HepG2 (cell line): ENCODE data around the gene TNS1. TPM values are rescaled to one million over a fixed set of nuclear protein-coding genes. Genes with fewer than 3 reads are reported as not detected.

Experiments
- ATAC-seq: fragments of 200-7000 bp; cut with Tn5 transposase; 3 replicates; pipeline ENCODE4 v1.9.1; 2020; ENCODE audit warnings: mild to moderate bottlenecking, moderate library complexity
- BruUV-seq: library from RNA; stranded (reverse); fragments of 400-500 nt; replicated peaks from 2 replicates; lab custom pipeline; 2021; lab: Mats Ljungman, UMichigan
- CTCF ChIA-PET: fragments of 300-600 bp; formaldehyde crosslinking; extraction: SDS; loops from one replicate; lab custom pipeline; 2021; ENCODE audit warnings: low total read pairs, inconsistent platforms, low intra/inter-chr PET ratio; lab: Yijun Ruan, JAX
- POLR2A ChIA-PET: fragments of 350-600 bp; sonication (Branson Sonifier 250); formaldehyde crosslinking; loops from one replicate; lab custom pipeline; 2020; ENCODE audit warnings: antibody characterized with exemption, inconsistent platforms; lab: Yijun Ruan, JAX
- DNase-seq: peaks from one replicate; pipeline ENCODE4 v3.0.0-alpha.2; 2015; ENCODE audit warnings: low spot score
- FAIRE-seq: peaks from 3 replicates; lab custom pipeline; 2011; peaks lifted over from hg19 to GRCh38; lab: Jason Lieb, UNC
- H2AFZ ChIP-seq: one replicate; pipeline ENCODE4 v1.6.1; 2011; ENCODE audit warnings: low read length, inconsistent platforms
- H3K27ac ChIP-seq: fragments of 300-600 bp; 3 replicates; pipeline ENCODE4 v1.8.0; 2011; ENCODE audit warnings: mixed run types, mild to moderate bottlenecking, mixed read lengths, low read length, inconsistent platforms; ENCODE audit not compliant: insufficient read depth; ENCODE audit errors: extremely low read length
- H3K27me3 ChIP-seq, 2 experiments: fragments of 200-600 bp in 1 of 2; 2 replicates in 1 of 2; 3 replicates in 1 of 2; pipeline versions ENCODE4 v1.6.0 to v1.8.0; 2011; ENCODE audit warnings: low read length in 2 of 2, mild to moderate bottlenecking in 2 of 2, moderate library complexity in 2 of 2, inconsistent platforms in 1 of 2; ENCODE audit not compliant: insufficient read depth in 2 of 2, control insufficient read depth in 1 of 2
- H3K36me3 ChIP-seq, 2 experiments: fragments of 200-600 bp in 1 of 2; replicated peaks in 1 of 2; 2 replicates in 1 of 2; 3 replicates in 1 of 2; pipeline versions ENCODE4 v1.5.1 to v1.8.0; 2011; ENCODE audit warnings: low read length in 2 of 2, inconsistent platforms in 1 of 2; ENCODE audit not compliant: insufficient read depth in 2 of 2, control insufficient read depth in 1 of 2
- H3K4me1 ChIP-seq: 2 replicates; pipeline ENCODE4 v1.5.1; 2012; ENCODE audit warnings: low read length, inconsistent platforms; ENCODE audit not compliant: insufficient read depth
- H3K4me2 ChIP-seq: 2 replicates; pipeline ENCODE4 v1.6.0; 2011; ENCODE audit warnings: low read depth, low read length, inconsistent platforms
- H3K4me3 ChIP-seq, 3 experiments: fragments of 200-600 bp in 1 of 3; sonication (generic), shearing (Covaris generic) in 1 of 3; replicated peaks in 1 of 3; 2 replicates each; pipeline ENCODE4 v1.5.1; 2011 to 2016; ENCODE audit warnings: low read length in 3 of 3, inconsistent platforms in 2 of 3, low read depth in 2 of 3, mild to moderate bottlenecking in 2 of 3, control low read depth in 1 of 3, mixed read lengths in 1 of 3; ENCODE audit not compliant: insufficient read depth in 1 of 3
- H3K79me2 ChIP-seq: one replicate; pipeline ENCODE4 v1.6.1; 2011; ENCODE audit warnings: low read length, inconsistent platforms; ENCODE audit not compliant: insufficient read depth
- H3K9ac ChIP-seq: 2 replicates; pipeline ENCODE4 v1.6.0; 2011; ENCODE audit warnings: mild to moderate bottlenecking, low read depth, low read length, inconsistent platforms; ENCODE audit not compliant: insufficient read depth
- H3K9me3 ChIP-seq: 2 replicates; pipeline ENCODE4 v1.5.1; 2012; ENCODE audit warnings: mild to moderate bottlenecking, low read length
- H4K20me1 ChIP-seq: 2 replicates; pipeline ENCODE4 v1.6.0; 2011; ENCODE audit warnings: inconsistent platforms, mild to moderate bottlenecking, low read length, moderate library complexity; ENCODE audit not compliant: insufficient read depth
- EED ChIP-seq: sonication (generic); formaldehyde crosslinking; IDR thresholded peaks from 2 replicates; pipeline ENCODE4 v1.5.0; 2020; ENCODE audit warnings: mild to moderate bottlenecking, missing genetic modification reagents
- HHEX ChIP-seq: IDR thresholded peaks from 2 replicates; pipeline ENCODE4 v1.6.1; 2016; ENCODE audit warnings: control low read depth
- HNRNPK ChIP-seq: fragments of 200-400 bp; formaldehyde crosslinking; IDR thresholded peaks from 2 replicates; pipeline ENCODE4 v1.6.1; 2018; ENCODE audit warnings: low read length, low read depth, moderate library complexity, mild to moderate bottlenecking; ENCODE audit not compliant: poor library complexity, severe bottlenecking
- KDM2A ChIP-seq: sonication (generic); formaldehyde crosslinking; IDR thresholded peaks from 2 replicates; pipeline ENCODE4 v1.4.0; 2020; ENCODE audit warnings: low read depth, missing genetic modification reagents, borderline replicate concordance
- MTA1 ChIP-seq: sonication (generic); formaldehyde crosslinking; IDR thresholded peaks from 2 replicates; pipeline ENCODE4 v1.4.0; 2020; ENCODE audit warnings: missing genetic modification reagents, mild to moderate bottlenecking, borderline replicate concordance
- NR1H2 ChIP-seq: sonication (generic); formaldehyde crosslinking; IDR thresholded peaks from 2 replicates; pipeline ENCODE4 v1.8.1; 2022; ENCODE audit warnings: low read depth, missing genetic modification reagents, borderline replicate concordance
- PAF1 ChIP-seq: IDR thresholded peaks from 2 replicates; pipeline ENCODE4 v1.6.1; 2016; ENCODE audit warnings: missing genetic modification reagents, missing compliant biosample characterization
- PCBP1 ChIP-seq: fragments of 200-400 bp; formaldehyde crosslinking; IDR thresholded peaks from 2 replicates; pipeline ENCODE4 v1.6.1; 2017; ENCODE audit warnings: mild to moderate bottlenecking, low read depth, low read length, borderline replicate concordance
- REXO4 ChIP-seq: sonication (generic); formaldehyde crosslinking; IDR thresholded peaks from 2 replicates; pipeline ENCODE4 v1.8.0; 2022; ENCODE audit warnings: missing genetic modification reagents, mild to moderate bottlenecking, borderline replicate concordance
- RXRA ChIP-seq: sonication (generic); formaldehyde crosslinking; IDR thresholded peaks from 2 replicates; pipeline ENCODE4 v1.5.1; 2020; ENCODE audit warnings: missing genetic modification reagents
- SALL2 ChIP-seq: sonication (generic); formaldehyde crosslinking; IDR thresholded peaks from 2 replicates; pipeline ENCODE4 v1.8.1; 2023; ENCODE audit warnings: mild to moderate bottlenecking, missing genetic modification reagents, inconsistent platforms
- SNRNP70 ChIP-seq: fragments of 200-400 bp; formaldehyde crosslinking; IDR thresholded peaks from 2 replicates; pipeline ENCODE4 v1.6.1; 2017; ENCODE audit warnings: mild to moderate bottlenecking, low read depth, low read length, moderate library complexity
- ZBTB46 ChIP-seq: sonication (generic); formaldehyde crosslinking; IDR thresholded peaks from 2 replicates; pipeline ENCODE4 v1.4.0; 2020; ENCODE audit warnings: mild to moderate bottlenecking, missing genetic modification reagents, borderline replicate concordance
- ZFP1 ChIP-seq: IDR thresholded peaks from 2 replicates; pipeline ENCODE4 v1.6.1; 2016
- ZNF101 ChIP-seq: sonication (generic); formaldehyde crosslinking; IDR thresholded peaks from 2 replicates; pipeline ENCODE4 v1.4.0; 2020; ENCODE audit warnings: mild to moderate bottlenecking, low read depth, missing genetic modification reagents, borderline replicate concordance
- ZNF12 ChIP-seq: sonication (generic); formaldehyde crosslinking; IDR thresholded peaks from 2 replicates; pipeline ENCODE4 v1.5.0; 2020; ENCODE audit warnings: missing genetic modification reagents
- ZNF678 ChIP-seq: sonication (generic); formaldehyde crosslinking; IDR thresholded peaks from 2 replicates; pipeline ENCODE4 v1.4.0; 2020; ENCODE audit warnings: mild to moderate bottlenecking, missing genetic modification reagents
- ZNF691 ChIP-seq: sonication (generic); formaldehyde crosslinking; IDR thresholded peaks from 2 replicates; pipeline ENCODE4 v1.4.0; 2020; ENCODE audit warnings: missing genetic modification reagents, low read depth, mild to moderate bottlenecking, borderline replicate concordance
- WGBS: methylation state at CpG from one replicate; pipeline ENCODE4 v1.1.6; 2017; ENCODE audit warnings: low lambda C conversion rate; 5-methylcytosine and 5-hydroxymethylcytosine counted together
- in situ Hi-C: cut with HindIII; loops from 2 replicates; pipeline ENCODE4 v1.10.0; 2017; ENCODE audit warnings: low pct_unique_long_range_greater_than_20kb; ENCODE audit not compliant: extremely low pct_ligation_motif_present
- intact Hi-C: fragments of 100-400 bp; cut with micrococcal nuclease; formaldehyde crosslinking; loops from one replicate; pipeline ENCODE4 v1.10.0; 2022; ENCODE audit not compliant: unreplicated experiment
- polyA plus RNA-seq, 8 experiments: library from polyadenylated mRNA; depleted of rRNA in 3 of 8; stranded (reverse) in 7 of 8; unstranded in 1 of 8; fragments of >200 nt; fragmentation: Illumina TruSeq in 4 of 8; extraction: Trizol in 4 of 8; gene quantifications; 2 replicates each; pipeline versions ENCODE4 v1.2.1 to v1.2.3, GENCODE V29; 2011 to 2016; ENCODE audit warnings: low read depth in 4 of 8, missing spikeins in 1 of 8, mixed read lengths in 1 of 8; ENCODE audit not compliant: insufficient read depth in 1 of 8
- total RNA-seq, 5 experiments: library from RNA; depleted of rRNA; stranded (reverse); fragments of >200 nt; fragmentation: Illumina TruSeq; extraction: Trizol; gene quantifications; 2 replicates each; pipeline ENCODE4 v1.2.3, GENCODE V29; 2016; ENCODE audit warnings: low read depth in 1 of 5
- TF ChIP-seq, protein P1 (sequence below): sonication (generic); formaldehyde crosslinking; IDR thresholded peaks from 2 replicates; pipeline ENCODE4 v1.8.0; 2022; ENCODE audit warnings: mild to moderate bottlenecking, missing genetic modification reagents, borderline replicate concordance

Gene TNS1
- total and polyA plus RNA-seq, 2 of the 13 experiments (the other 11 are each of a cell fraction or from before 2014, with no cell fraction given), result 1.9 to 118 TPM

DNA sequence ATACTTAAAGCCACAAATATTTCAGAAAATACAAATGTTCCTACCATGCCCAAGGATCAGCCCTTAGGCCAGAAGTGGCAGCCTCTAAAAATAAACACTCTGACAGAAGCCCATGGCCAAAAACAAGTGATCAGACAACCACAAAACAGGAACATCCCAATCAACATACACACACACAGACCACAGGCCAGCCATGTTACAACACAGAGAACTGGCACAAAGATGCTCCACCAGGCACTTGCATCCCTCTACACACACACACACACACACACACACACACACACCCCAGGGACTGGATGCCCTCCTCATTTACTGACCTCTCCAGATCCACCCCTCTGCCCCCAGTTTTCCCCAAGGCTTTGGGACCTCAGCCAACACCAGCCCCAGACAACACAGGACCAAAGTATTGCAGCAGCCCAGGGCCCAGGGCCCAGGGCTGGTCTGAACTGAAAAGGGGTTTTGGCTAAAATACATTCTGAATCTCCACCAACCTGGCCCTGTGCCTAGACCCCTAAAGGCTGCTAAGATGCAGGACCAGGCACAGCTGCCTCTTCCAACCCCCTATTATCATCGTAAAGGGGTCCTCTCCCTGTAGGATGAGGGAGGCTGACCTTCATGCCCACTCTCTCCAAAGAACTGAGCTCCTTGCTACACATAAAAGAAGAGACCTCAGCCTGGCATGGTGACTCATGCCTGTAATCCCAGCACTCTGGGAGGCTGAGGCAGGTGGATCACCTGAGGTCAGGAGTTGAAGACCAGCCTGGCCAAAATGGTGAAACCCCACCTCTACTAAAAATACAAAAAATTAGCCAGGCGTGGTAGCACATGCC lies 151.4 kb downstream of the TNS1 start:
- Histone ChIP-seq H3K9ac (no peak overlapping the region), H4K20me1 (peaks cover 36% of the 10 kb centered on the region; the same call in 1 of the 2 replicates), H3K4me3 (no peak overlapping the region), H3K27me3 (no peaks in the 10 kb centered on the region), H2AFZ (no peak overlapping the region), H3K4me2 (no peak overlapping the region), H3K36me3 (peaks cover 16 to 20% of the 10 kb centered on the region in 2 experiments), H3K9me3 (peaks cover 2% of the 10 kb centered on the region; the same call in 1 of the 2 replicates), H3K4me1 (0 out of 2 replicates have a peak, but pooled peaks cover 5% of the 10 kb centered on the region), H3K79me2 (no peaks in the 10 kb centered on the region), H3K27ac (no peak overlapping the region)
- FAIRE-seq (no peak), DNase-seq (no peak), ATAC-seq (no peak)
- CTCF ChIA-PET, result no interaction called here
- 96% methylated on average over 2 of the region's 2 CpGs for WGBS
- BruUV-seq, result no TSS peak
- POLR2A ChIA-PET, result no interaction called here
- intact Hi-C loops (no loop called here), in situ Hi-C loops (no loop called here)
- no peak for TF ChIP-seq ZBTB46
- no peak for TF ChIP-seq PAF1
- TF ChIP-seq EED, result no peak
- no peak for TF ChIP-seq NR1H2 (CRISPR knock-in tag)
- TF ChIP-seq SALL2 (CRISPR knock-in tag), result no peak
- TF ChIP-seq ZNF691 (CRISPR knock-in tag), result no peak
- TF ChIP-seq HHEX (CRISPR knock-in tag), result no peak
- TF ChIP-seq REXO4, result no peak
- TF ChIP-seq HNRNPK, result no peak
- TF ChIP-seq, protein P1, sequence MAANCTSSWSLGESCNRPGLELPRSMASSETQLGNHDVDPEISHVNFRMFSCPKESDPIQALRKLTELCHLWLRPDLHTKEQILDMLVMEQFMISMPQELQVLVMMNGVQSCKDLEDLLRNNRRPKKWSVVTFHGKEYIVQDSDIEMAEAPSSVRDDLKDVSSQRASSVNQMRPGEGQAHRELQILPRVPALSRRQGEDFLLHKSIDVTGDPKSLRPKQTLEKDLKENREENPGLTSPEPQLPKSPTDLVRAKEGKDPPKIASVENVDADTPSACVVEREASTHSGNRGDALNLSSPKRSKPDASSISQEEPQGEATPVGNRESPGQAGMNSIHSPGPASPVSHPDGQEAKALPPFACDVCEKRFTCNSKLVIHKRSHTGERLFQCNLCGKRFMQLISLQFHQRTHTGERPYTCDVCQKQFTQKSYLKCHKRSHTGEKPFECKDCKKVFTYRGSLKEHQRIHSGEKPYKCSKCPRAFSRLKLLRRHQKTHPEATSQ (CRISPR knock-in tag), result no peak
- TF ChIP-seq SNRNP70, result no peak
- TF ChIP-seq ZNF101, result no peak
- no peak for TF ChIP-seq ZNF12 (CRISPR knock-in tag)
- TF ChIP-seq KDM2A (CRISPR knock-in tag), result no peak
- TF ChIP-seq ZFP1, result no peak
- TF ChIP-seq MTA1 (CRISPR knock-in tag), result no peak
- TF ChIP-seq PCBP1, result no peak
- no peak for TF ChIP-seq ZNF678 (CRISPR knock-in tag)
- no peak for TF ChIP-seq RXRA (CRISPR knock-in tag)
